Trophoblast cell (in vitro differentiated cells and primary cell): ENCODE measurements around the gene PHKB.

Experiments used
- DNase-seq, 2 donors: peaks; one replicate each; pipeline ENCODE4 v3.0.0-alpha.2; 2016
- H2AFZ ChIP-seq: 2 replicates; pipeline ENCODE4 v1.6.1; 2013; ENCODE audit warnings: low read length, moderate library complexity, mild to moderate bottlenecking; ENCODE audit not compliant: insufficient read depth, poor library complexity
- H2AK5ac ChIP-seq: 2 replicates; pipeline ENCODE4 v1.6.1; 2013; ENCODE audit warnings: mild to moderate bottlenecking, low read length
- H2BK120ac ChIP-seq: 2 replicates; pipeline ENCODE4 v1.6.1; 2013; ENCODE audit warnings: low read length, mild to moderate bottlenecking, moderate library complexity; ENCODE audit not compliant: insufficient read depth, poor library complexity
- H2BK12ac ChIP-seq: 2 replicates; pipeline ENCODE4 v1.6.1; 2013; ENCODE audit warnings: mild to moderate bottlenecking, low read length, moderate library complexity
- H2BK5ac ChIP-seq: 2 replicates; pipeline ENCODE4 v1.6.1; 2013; ENCODE audit warnings: low read length, low read depth, moderate library complexity, mild to moderate bottlenecking; ENCODE audit not compliant: poor library complexity
- H3K14ac ChIP-seq: 2 replicates; pipeline ENCODE4 v1.6.1; 2013; ENCODE audit warnings: mild to moderate bottlenecking, low read length
- H3K18ac ChIP-seq: 2 replicates; pipeline ENCODE4 v1.6.1; 2013; ENCODE audit warnings: mild to moderate bottlenecking, low read length
- H3K23ac ChIP-seq: 2 replicates; pipeline ENCODE4 v1.6.1; 2013; ENCODE audit warnings: low read length
- H3K27ac ChIP-seq: 2 replicates; pipeline ENCODE4 v1.5.1; 2013; ENCODE audit warnings: low read depth, mild to moderate bottlenecking, inconsistent platforms, low read length, moderate library complexity
- H3K27me3 ChIP-seq: 2 replicates; pipeline ENCODE4 v1.6.1; 2013; ENCODE audit warnings: inconsistent platforms, mild to moderate bottlenecking, low read length, moderate library complexity; ENCODE audit not compliant: insufficient read depth
- H3K36me3 ChIP-seq, 2 experiments: 1 replicate in 1 of 2; 2 replicates in 1 of 2; pipeline ENCODE4 v1.6.1; 2013; ENCODE audit warnings: low read length in 2 of 2, mild to moderate bottlenecking in 2 of 2, moderate library complexity in 1 of 2; ENCODE audit not compliant: insufficient read depth in 2 of 2, control insufficient read depth in 1 of 2
- H3K4ac ChIP-seq: 2 replicates; pipeline ENCODE4 v1.6.1; 2013; ENCODE audit warnings: low read depth, mild to moderate bottlenecking, low read length, moderate library complexity
- H3K4me1 ChIP-seq, 2 experiments: 1 replicate in 1 of 2; 2 replicates in 1 of 2; pipeline ENCODE4 v1.6.1; 2013; ENCODE audit warnings: low read length in 2 of 2, mild to moderate bottlenecking in 2 of 2, moderate library complexity in 1 of 2; ENCODE audit not compliant: insufficient read depth in 2 of 2, control insufficient read depth in 1 of 2
- H3K4me2 ChIP-seq: 2 replicates; pipeline ENCODE4 v1.6.1; 2013; ENCODE audit warnings: inconsistent platforms, mild to moderate bottlenecking, low read length, moderate library complexity
- H3K4me3 ChIP-seq: 2 replicates; pipeline ENCODE4 v1.5.1; 2013; ENCODE audit warnings: mild to moderate bottlenecking, low read depth, low read length, inconsistent platforms
- H3K79me1 ChIP-seq: one replicate; pipeline ENCODE4 v1.6.1; 2013; ENCODE audit warnings: low read length
- H3K79me2 ChIP-seq: 2 replicates; pipeline ENCODE4 v1.6.1; 2013; ENCODE audit warnings: low read length, mild to moderate bottlenecking; ENCODE audit not compliant: control insufficient read depth, insufficient read depth, poor library complexity
- H3K9ac ChIP-seq: 2 replicates; pipeline ENCODE4 v1.6.1; 2013; ENCODE audit warnings: mild to moderate bottlenecking, low read length
- H3K9me3 ChIP-seq: 2 replicates; pipeline ENCODE4 v1.6.1; 2013; ENCODE audit warnings: low read depth, mild to moderate bottlenecking, control low read depth, inconsistent platforms, low read length; ENCODE audit not compliant: insufficient read depth
- H4K12ac ChIP-seq: 2 replicates; pipeline ENCODE4 v1.6.1; 2013; ENCODE audit warnings: low read depth, mild to moderate bottlenecking, low read length, moderate library complexity
- H4K8ac ChIP-seq: 2 replicates; pipeline ENCODE4 v1.6.1; 2013; ENCODE audit warnings: low read depth, mild to moderate bottlenecking, low read length, moderate library complexity
- H4K91ac ChIP-seq: one replicate; pipeline ENCODE4 v1.6.1; 2013; ENCODE audit warnings: low read depth, mild to moderate bottlenecking, low read length, moderate library complexity
- WGBS: extraction: QIAGEN DNeasy Blood & Tissue Kit; methylation state at CpG from one replicate; pipeline ENCODE4 v1.1.7; 2013; ENCODE audit warnings: missing lambda C conversion rate; ENCODE audit not compliant: insufficient read length, insufficient coverage; ENCODE audit errors: extremely low coverage; 5-methylcytosine and 5-hydroxymethylcytosine counted together

PHKB gene

DNA sequence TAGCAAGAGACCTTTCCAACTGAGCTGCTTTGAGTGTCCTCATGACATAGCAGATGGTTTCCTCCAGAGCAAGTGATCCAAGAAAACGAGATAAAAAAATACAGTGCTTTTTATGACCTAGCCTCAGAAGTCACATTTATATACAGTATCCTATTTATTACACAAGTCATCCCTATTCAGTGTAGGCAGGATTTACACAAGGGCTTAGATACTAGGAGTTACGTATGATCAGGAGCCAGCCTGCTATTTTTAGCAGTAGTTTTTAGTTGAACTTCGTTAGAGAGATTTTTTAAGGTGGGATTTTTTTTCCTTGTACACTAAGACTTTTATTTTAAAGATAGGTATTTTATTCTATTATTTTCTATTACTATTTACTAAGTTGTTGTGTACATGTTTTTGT, 58.4 kb downstream of the PHKB start:
- no peaks in the 10 kb centered on the region for H3K79me2 ChIP-seq
- no CpG with 5 or more reads among the region's 3 CpGs for WGBS
- H2BK5ac ChIP-seq, result no peak overlapping the region
- no peak overlapping the region for H4K8ac ChIP-seq
- DNase-seq, result no peak
- H3K23ac ChIP-seq, result no peak overlapping the region
- peaks cover 3% of the 10 kb centered on the region in 2 experiments for H3K36me3 ChIP-seq
- H3K79me1 ChIP-seq, result no peaks in the 10 kb centered on the region
- no peak overlapping the region for H3K14ac ChIP-seq
- H3K27ac ChIP-seq, result no peak overlapping the region
- no peaks in the 10 kb centered on the region for H3K9me3 ChIP-seq
- no peak overlapping the region for H3K4me2 ChIP-seq
- no peak overlapping the region for H4K91ac ChIP-seq
- no peak overlapping the region for H4K12ac ChIP-seq
- no peak overlapping the region for H2AK5ac ChIP-seq
- H3K4me3 ChIP-seq, result no peak overlapping the region
- H3K18ac ChIP-seq, result no peak overlapping the region
- H2AFZ ChIP-seq, result no peak overlapping the region
- H2BK120ac ChIP-seq, result no peak overlapping the region
- no peak overlapping the region for H3K9ac ChIP-seq
- H3K4me1 ChIP-seq, result no peaks in the 10 kb centered on the region
- no peak overlapping the region for H3K4ac ChIP-seq
- no peaks in the 10 kb centered on the region for H3K27me3 ChIP-seq
- no peak overlapping the region for H2BK12ac ChIP-seq

GRCh38 chr16:47519996-47520679, 59.0 kb downstream of the PHKB start:
- no peak overlapping the region for H4K91ac ChIP-seq

DNA sequence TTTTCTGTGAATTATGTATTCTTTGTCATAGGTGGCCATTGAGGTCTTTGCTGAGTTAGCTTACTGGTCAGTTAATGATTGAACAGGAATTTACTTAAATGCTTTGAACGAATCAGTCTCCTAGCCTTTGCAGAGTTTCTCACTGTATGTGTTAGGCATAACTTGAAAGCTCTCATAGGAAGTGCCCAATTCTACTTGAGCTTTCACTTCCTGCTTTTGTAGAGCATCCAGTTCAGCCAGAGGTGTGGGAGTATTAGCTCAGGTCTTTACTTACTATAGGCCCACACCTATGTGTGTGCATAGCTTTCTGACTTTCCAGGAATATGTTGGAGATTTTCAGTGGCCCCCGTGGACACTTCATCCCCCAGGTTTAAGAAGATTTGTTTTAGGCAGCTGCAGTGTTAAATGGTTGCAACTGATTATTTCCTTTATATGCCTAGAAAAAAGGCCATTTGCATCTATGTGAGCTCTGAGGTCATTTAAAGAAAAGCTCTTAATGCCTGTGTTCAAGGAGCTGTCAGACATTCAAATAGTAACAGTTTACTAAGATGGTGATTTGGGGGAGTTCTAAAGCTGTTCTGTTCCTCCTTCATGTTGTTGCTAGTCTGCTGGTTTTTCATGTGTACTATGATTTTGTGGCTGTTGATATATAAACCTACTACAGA, 62.3 kb downstream of the PHKB start:
- no peak overlapping the region for H3K14ac ChIP-seq
- H3K79me1 ChIP-seq, result no peaks in the 10 kb centered on the region
- H3K9ac ChIP-seq, result no peak overlapping the region
- H2BK120ac ChIP-seq, result no peak overlapping the region
- H3K27ac ChIP-seq, result no peak overlapping the region
- H4K12ac ChIP-seq, result no peak overlapping the region
- H3K36me3 ChIP-seq, result no peaks in the 10 kb centered on the region
- no peak for DNase-seq
- no peak overlapping the region for H2AK5ac ChIP-seq
- no peak overlapping the region for H4K8ac ChIP-seq
- H3K4ac ChIP-seq, result no peak overlapping the region
- no peaks in the 10 kb centered on the region for H3K27me3 ChIP-seq
- H3K4me1 ChIP-seq, result no peaks in the 10 kb centered on the region
- H3K79me2 ChIP-seq, result no peaks in the 10 kb centered on the region
- no peak overlapping the region for H3K23ac ChIP-seq
- H3K18ac ChIP-seq, result no peak overlapping the region
- no peak overlapping the region for H4K91ac ChIP-seq
- H2BK5ac ChIP-seq, result no peak overlapping the region
- no CpG with 5 or more reads among the region's 2 CpGs for WGBS
- H3K4me2 ChIP-seq, result no peak overlapping the region
- no peak overlapping the region for H2BK12ac ChIP-seq
- H2AFZ ChIP-seq, result no peak overlapping the region
- H3K9me3 ChIP-seq, result no peaks in the 10 kb centered on the region
- H3K4me3 ChIP-seq, result no peak overlapping the region

More at GRCh38 chr16:47519996-47520679, 59.0 kb downstream of the PHKB start:
- H2BK120ac ChIP-seq, result no peak overlapping the region
- no peak overlapping the region for H4K12ac ChIP-seq
- H3K23ac ChIP-seq, result no peak overlapping the region
- H3K4me1 ChIP-seq, result no peaks in the 10 kb centered on the region
- no peak overlapping the region for H3K18ac ChIP-seq
- peaks cover 2 to 3% of the 10 kb centered on the region in 2 experiments for H3K36me3 ChIP-seq
- no peak overlapping the region for H3K9ac ChIP-seq
- H3K4ac ChIP-seq, result no peak overlapping the region
- H3K4me3 ChIP-seq, result no peak overlapping the region
- H3K27me3 ChIP-seq, result no peaks in the 10 kb centered on the region
- WGBS, result no CpG with 5 or more reads among the region's 2 CpGs
- H2AK5ac ChIP-seq, result no peak overlapping the region
- no peaks in the 10 kb centered on the region for H3K79me2 ChIP-seq
- H3K14ac ChIP-seq, result no peak overlapping the region
- no peaks in the 10 kb centered on the region for H3K79me1 ChIP-seq
- H3K27ac ChIP-seq, result no peak overlapping the region
- no peak overlapping the region for H4K8ac ChIP-seq
- no peaks in the 10 kb centered on the region for H3K9me3 ChIP-seq
- no peak overlapping the region for H2AFZ ChIP-seq
- H3K4me2 ChIP-seq, result no peak overlapping the region
- DNase-seq, result no peak
- H2BK5ac ChIP-seq, result no peak overlapping the region
- H2BK12ac ChIP-seq, result no peak overlapping the region

DNA sequence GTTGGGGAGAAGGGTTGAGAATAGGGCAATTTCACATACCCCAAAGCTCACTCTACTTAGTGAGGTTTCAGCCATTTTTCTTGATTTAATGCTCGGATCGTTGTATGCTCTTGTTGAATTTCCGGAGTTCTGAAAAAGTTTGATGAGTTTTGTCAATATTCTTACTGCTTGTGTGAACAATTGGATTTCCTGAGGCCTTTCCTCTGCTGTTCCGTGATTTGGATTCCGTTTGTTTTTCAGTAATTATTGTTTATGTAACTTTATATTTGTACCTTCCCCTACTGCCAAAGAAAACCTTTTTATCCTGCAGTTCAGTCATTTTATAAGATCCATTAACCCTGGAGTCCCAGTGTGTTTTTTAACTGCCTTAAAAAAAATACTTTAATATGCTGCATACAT, 62.9 kb downstream of the PHKB start:
- Histone ChIP-seq H3K14ac (no peak overlapping the region), H3K27ac (no peak overlapping the region), H2AFZ (no peak overlapping the region), H3K9me3 (no peaks in the 10 kb centered on the region), H2BK12ac (no peak overlapping the region), H3K4me2 (no peak overlapping the region), H3K18ac (no peak overlapping the region), H3K4me3 (no peak overlapping the region), H4K12ac (no peak overlapping the region), H3K79me2 (no peaks in the 10 kb centered on the region), H3K79me1 (no peaks in the 10 kb centered on the region), H3K9ac (no peak overlapping the region), H2BK120ac (no peak overlapping the region), H2AK5ac (no peak overlapping the region), H2BK5ac (no peak overlapping the region), H3K4me1 (no peaks in the 10 kb centered on the region), H3K27me3 (no peaks in the 10 kb centered on the region), H4K91ac (no peak overlapping the region), H3K36me3 (no peaks in the 10 kb centered on the region), H3K23ac (no peak overlapping the region), H4K8ac (no peak overlapping the region), H3K4ac (no peak overlapping the region)
- no CpG with 5 or more reads among the region's 5 CpGs for WGBS
- no peak for DNase-seq
